Measurements from ENCODE around the gene SPRR2B. TPM values are rescaled to one million over a fixed set of nuclear protein-coding genes. Genes with fewer than 3 reads are reported as not detected.

Gene SPRR2B
- polyA plus RNA-seq, 3 donors: not detected

GRCh38 chr1:153035211-153035610, 36.2 kb downstream of the SPRR2B start:
- intact Hi-C loops (cut with micrococcal nuclease): no loop called here
- H3K36me3 Mint-ChIP-seq: no peaks in the 10 kb centered on the region
- no CpG with 5 or more reads among the region's 1 CpG for WGBS (ENCODE audit: insufficient coverage)

GRCh38 chr1:153032677-153033308, 38.6 kb downstream of the SPRR2B start:
- H3K4me1 Mint-ChIP-seq: no peaks in the 10 kb centered on the region
- TF ChIP-seq CTCF (IDR thresholded peaks at IDR 0.05): no peak
- no peak overlapping the region for H2AFZ ChIP-seq (ENCODE audit: insufficient read depth, low read depth, low read length, poor library complexity, severe bottlenecking)

More at GRCh38 chr1:153035211-153035610, 36.2 kb downstream of the SPRR2B start:
- Histone ChIP-seq H3K27me3 (ENCODE audit: control insufficient read depth in 2 of 2, insufficient read depth in 2 of 2, low read length in 2 of 2) (no peaks in the 10 kb centered on the region), H2AFZ (ENCODE audit: insufficient read depth, low read depth, low read length, poor library complexity, severe bottlenecking) (no peak overlapping the region), H3K36me3 (replicated peaks in 1 of 2; ENCODE audit: control insufficient read depth in 1 of 2, insufficient read depth in 2 of 2, low read length in 2 of 2) (no peaks in the 10 kb centered on the region), H3K9me3 (replicated peaks in 1 of 2; ENCODE audit: control insufficient read depth in 1 of 2, insufficient read depth in 1 of 2, low read length in 2 of 2) (no peaks in the 10 kb centered on the region), H3K9ac (ENCODE audit: insufficient read depth, low read length, poor library complexity, severe bottlenecking) (no peak overlapping the region), H3K4me1 (ENCODE audit: control insufficient read depth in 1 of 2, insufficient read depth in 2 of 2, low read length in 2 of 2) (no peaks in the 10 kb centered on the region), H4K20me1 (ENCODE audit: insufficient read depth, low read length) (no peaks in the 10 kb centered on the region), H3K27ac (ENCODE audit: low read depth in 1 of 2, low read length in 2 of 2) (no peak overlapping the region), H3K4me2 (replicated peaks; ENCODE audit: extremely low read depth, low read length, poor library complexity, severe bottlenecking) (no peak overlapping the region), H3K4me3 (replicated peaks in 1 of 3; ENCODE audit: low read depth in 2 of 3, low read length in 3 of 3) (no peak overlapping the region), H3K79me2 (ENCODE audit: insufficient read depth, low read length) (no peaks in the 10 kb centered on the region)
- Mint-ChIP-seq H3K4me1 (no peaks in the 10 kb centered on the region), H3K4me3 (no peak overlapping the region), H3K9me3 (peaks cover 0 to 2% (median 0%) of the 10 kb centered on the region in 7 donors), H3K27ac (no peak overlapping the region), H3K27me3 (ENCODE audit: low read depth in 3 of 3) (peaks cover 5 to 20% (median 11%) of the 10 kb centered on the region in 3 donors)
- no peak for TF ChIP-seq CTCF (IDR thresholded peaks at IDR 0.05)
- DNase-seq: no peak

More at GRCh38 chr1:153032677-153033308, 38.6 kb downstream of the SPRR2B start:
- Mint-ChIP-seq H3K4me3 (no peak overlapping the region), H3K27me3 (ENCODE audit: low read depth in 3 of 3) (peaks cover 2 to 17% (median 11%) of the 10 kb centered on the region in 3 donors), H3K27ac (no peak overlapping the region), H3K9me3 (peaks cover 0 to 4% (median 0%) of the 10 kb centered on the region in 7 donors), H3K36me3 (no peaks in the 10 kb centered on the region)
- Histone ChIP-seq H3K27me3 (ENCODE audit: control insufficient read depth in 2 of 2, insufficient read depth in 2 of 2, low read length in 2 of 2) (no peaks in the 10 kb centered on the region), H3K4me1 (ENCODE audit: control insufficient read depth in 1 of 2, insufficient read depth in 2 of 2, low read length in 2 of 2) (no peaks in the 10 kb centered on the region), H3K79me2 (ENCODE audit: insufficient read depth, low read length) (no peaks in the 10 kb centered on the region), H3K4me2 (replicated peaks; ENCODE audit: extremely low read depth, low read length, poor library complexity, severe bottlenecking) (no peak overlapping the region), H3K9me3 (replicated peaks in 1 of 2; ENCODE audit: control insufficient read depth in 1 of 2, insufficient read depth in 1 of 2, low read length in 2 of 2) (no peaks in the 10 kb centered on the region), H3K4me3 (replicated peaks in 1 of 3; ENCODE audit: low read depth in 2 of 3, low read length in 3 of 3) (no peak overlapping the region), H3K27ac (ENCODE audit: low read depth in 1 of 2, low read length in 2 of 2) (no peak overlapping the region), H4K20me1 (ENCODE audit: insufficient read depth, low read length) (no peaks in the 10 kb centered on the region), H3K36me3 (replicated peaks in 1 of 2; ENCODE audit: control insufficient read depth in 1 of 2, insufficient read depth in 2 of 2, low read length in 2 of 2) (no peaks in the 10 kb centered on the region), H3K9ac (ENCODE audit: insufficient read depth, low read length, poor library complexity, severe bottlenecking) (no peak overlapping the region)
- WGBS (ENCODE audit: insufficient coverage): 0% methylated on average over 1 of the region's 3 CpGs
- DNase-seq: no peak
- intact Hi-C loops (cut with micrococcal nuclease): no loop called here
